Ascending aorta (tissue), 2 donors: Measurements from ENCODE around the gene FBLN1. TPM values are rescaled to one million over a fixed set of nuclear protein-coding genes. Genes with fewer than 3 reads are reported as not detected.

ENCODE experiments used
- DNase-seq, 2 donors: peaks; one replicate each; pipeline ENCODE4 v3.0.0-alpha.2; 2019; ENCODE audit warnings: low spot score in 2 of 2
- H3K27ac ChIP-seq, 2 donors: fragments of 200-600 bp; sonication (generic); one replicate each; pipeline ENCODE4 v1.5.1; 2016 to 2017; ENCODE audit warnings: mild to moderate bottlenecking in 1 of 2
- H3K27me3 ChIP-seq: fragments of 200-600 bp; sonication (generic); one replicate; pipeline ENCODE4 v1.5.1; 2017
- H3K36me3 ChIP-seq, 2 donors: fragments of 200-600 bp; sonication (generic); one replicate each; pipeline ENCODE4 v1.5.1; 2016
- H3K4me1 ChIP-seq, 2 donors: fragments of 200-600 bp; sonication (generic); one replicate each; pipeline ENCODE4 v1.5.1; 2016 to 2017; ENCODE audit warnings: mild to moderate bottlenecking in 1 of 2
- H3K4me3 ChIP-seq, 2 donors: fragments of 200-600 bp; sonication (generic); one replicate each; pipeline ENCODE4 v1.5.1; 2016 to 2017; ENCODE audit warnings: mild to moderate bottlenecking in 1 of 2
- H3K9me3 ChIP-seq, 2 donors: fragments of 200-600 bp; sonication (generic); one replicate each; pipeline ENCODE4 v1.5.1; 2016
- intact Hi-C: fragments of 100-400 bp; cut with DNase I; formaldehyde crosslinking; loops from one replicate; pipeline ENCODE4 v1.15.1; 2023
- total RNA-seq: library from RNA; depleted of rRNA; stranded (reverse); fragments of >200 nt; gene quantifications from one replicate; pipeline ENCODE4 v1.1.0, GENCODE V29; 2016
- TF ChIP-seq, protein P1 (sequence below), 3 experiments: fragments of 200-600 bp in 2 of 3; fragments of 450-650 bp in 1 of 3; sonication (generic) in 2 of 3; IDR thresholded peaks; one replicate each; pipeline ENCODE4 v1.5.1; 2016 to 2019; ENCODE audit warnings: antibody characterized with exemption in 3 of 3, mild to moderate bottlenecking in 1 of 3, moderate library complexity in 1 of 3

FBLN1 gene
- total RNA-seq, 1 donor from 2014 or later = 580 TPM

DNA sequence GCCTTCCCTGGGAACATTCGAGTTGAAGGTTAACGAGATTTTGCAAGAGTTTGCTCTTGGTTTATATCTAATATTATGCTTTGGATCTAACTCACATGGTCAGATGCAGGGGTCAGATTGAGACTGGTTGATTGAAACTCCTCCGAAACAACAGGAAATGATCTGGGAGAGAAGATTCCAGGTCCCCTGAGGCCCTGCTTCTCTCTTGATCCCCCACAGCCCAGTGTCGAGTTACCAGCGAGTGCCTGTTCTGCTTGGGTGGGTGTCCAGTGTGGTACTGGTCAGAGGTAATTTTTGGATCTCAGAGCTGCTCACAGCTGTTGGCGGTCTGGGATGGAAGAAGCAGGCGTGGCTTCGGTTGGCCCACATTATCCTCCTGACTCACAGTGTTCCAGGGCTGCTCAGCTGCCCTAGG, 9.2 kb downstream of the FBLN1 start:
- peak; percentile 34 to 87 for DNase-seq
- no peaks in the 10 kb centered on the region for H3K27me3 ChIP-seq
- H3K36me3 ChIP-seq = no peaks in the 10 kb centered on the region
- no peak overlapping the region for H3K4me3 ChIP-seq
- TF ChIP-seq, protein P1, sequence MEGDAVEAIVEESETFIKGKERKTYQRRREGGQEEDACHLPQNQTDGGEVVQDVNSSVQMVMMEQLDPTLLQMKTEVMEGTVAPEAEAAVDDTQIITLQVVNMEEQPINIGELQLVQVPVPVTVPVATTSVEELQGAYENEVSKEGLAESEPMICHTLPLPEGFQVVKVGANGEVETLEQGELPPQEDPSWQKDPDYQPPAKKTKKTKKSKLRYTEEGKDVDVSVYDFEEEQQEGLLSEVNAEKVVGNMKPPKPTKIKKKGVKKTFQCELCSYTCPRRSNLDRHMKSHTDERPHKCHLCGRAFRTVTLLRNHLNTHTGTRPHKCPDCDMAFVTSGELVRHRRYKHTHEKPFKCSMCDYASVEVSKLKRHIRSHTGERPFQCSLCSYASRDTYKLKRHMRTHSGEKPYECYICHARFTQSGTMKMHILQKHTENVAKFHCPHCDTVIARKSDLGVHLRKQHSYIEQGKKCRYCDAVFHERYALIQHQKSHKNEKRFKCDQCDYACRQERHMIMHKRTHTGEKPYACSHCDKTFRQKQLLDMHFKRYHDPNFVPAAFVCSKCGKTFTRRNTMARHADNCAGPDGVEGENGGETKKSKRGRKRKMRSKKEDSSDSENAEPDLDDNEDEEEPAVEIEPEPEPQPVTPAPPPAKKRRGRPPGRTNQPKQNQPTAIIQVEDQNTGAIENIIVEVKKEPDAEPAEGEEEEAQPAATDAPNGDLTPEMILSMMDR (IDR thresholded peaks at IDR 0.05) = no peak
- peak overlapping the region; percentile 68 to 70 for H3K27ac ChIP-seq
- H3K9me3 ChIP-seq = no peaks in the 10 kb centered on the region
- intact Hi-C loops = loop anchor here (2.0 kb wide), 1 partner anchor 41 kb away; no protein-coding TSS in a partner anchor
- H3K4me1 ChIP-seq = peaks cover 12 to 43% of the 10 kb centered on the region in 2 donors

DNA sequence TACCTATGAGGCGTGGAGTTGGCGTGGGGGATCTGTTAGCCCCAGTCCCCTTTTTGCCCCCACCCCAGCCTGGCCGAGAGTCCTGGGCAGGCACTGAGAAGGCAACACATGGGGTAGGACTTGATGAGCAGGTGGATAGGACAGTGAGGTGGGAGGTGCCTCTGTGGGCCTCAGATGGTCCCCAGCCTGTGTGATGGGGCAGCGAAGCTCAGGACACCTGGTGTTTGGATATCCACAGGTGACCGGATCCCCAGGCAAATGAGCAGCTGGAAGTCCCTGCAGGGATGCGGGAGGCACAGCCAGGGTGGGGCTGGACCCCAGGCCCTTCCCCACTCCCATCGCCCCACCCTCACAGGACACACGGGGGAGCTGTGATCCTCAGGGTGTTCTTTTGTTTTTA, 9.7 kb downstream of the FBLN1 start:
- no peak for DNase-seq
- Histone ChIP-seq H3K9me3 (no peaks in the 10 kb centered on the region), H3K36me3 (no peaks in the 10 kb centered on the region), H3K27me3 (no peaks in the 10 kb centered on the region), H3K4me3 (no peak overlapping the region), H3K27ac (peak overlapping the region; percentile 68 to 70), H3K4me1 (peaks cover 12 to 46% of the 10 kb centered on the region in 2 donors)
- TF ChIP-seq, protein P1 (IDR thresholded peaks at IDR 0.05) = no peak
- intact Hi-C loops = loop anchor here (2.0 kb wide), 1 partner anchor 40 kb away; no protein-coding TSS in a partner anchor

DNA sequence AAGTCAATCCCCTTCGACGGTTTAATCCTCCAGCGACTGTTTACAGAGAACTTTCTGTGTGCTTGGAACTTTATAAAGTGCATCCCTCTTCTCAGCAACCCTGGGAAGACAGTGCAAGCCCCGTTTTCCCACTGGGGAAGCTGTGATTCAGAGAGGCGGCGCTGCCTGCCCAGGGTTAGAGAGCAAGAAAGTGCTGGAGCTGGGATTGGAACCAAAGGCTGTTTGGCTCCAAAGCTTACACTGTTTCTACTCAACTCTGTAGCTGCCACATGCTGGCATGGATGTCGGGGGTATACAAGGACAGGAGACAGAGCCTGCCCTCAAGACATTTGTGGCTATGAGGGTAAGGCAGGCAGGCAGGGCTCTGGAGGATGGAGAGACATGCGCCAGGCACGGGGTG, 13.0 kb downstream of the FBLN1 start:
- intact Hi-C loops = no loop called here
- Histone ChIP-seq H3K4me1 (peaks cover 10 to 53% of the 10 kb centered on the region in 2 donors), H3K36me3 (peaks cover 0 to 2% of the 10 kb centered on the region in 2 donors), H3K9me3 (no peaks in the 10 kb centered on the region), H3K27ac (peak overlapping the region; percentile 10 to 58), H3K4me3 (no peak overlapping the region), H3K27me3 (no peaks in the 10 kb centered on the region)
- no peak for DNase-seq
- TF ChIP-seq, protein P1 (IDR thresholded peaks at IDR 0.05) = peak in 1 of 3 experiments; percentile 23

DNA sequence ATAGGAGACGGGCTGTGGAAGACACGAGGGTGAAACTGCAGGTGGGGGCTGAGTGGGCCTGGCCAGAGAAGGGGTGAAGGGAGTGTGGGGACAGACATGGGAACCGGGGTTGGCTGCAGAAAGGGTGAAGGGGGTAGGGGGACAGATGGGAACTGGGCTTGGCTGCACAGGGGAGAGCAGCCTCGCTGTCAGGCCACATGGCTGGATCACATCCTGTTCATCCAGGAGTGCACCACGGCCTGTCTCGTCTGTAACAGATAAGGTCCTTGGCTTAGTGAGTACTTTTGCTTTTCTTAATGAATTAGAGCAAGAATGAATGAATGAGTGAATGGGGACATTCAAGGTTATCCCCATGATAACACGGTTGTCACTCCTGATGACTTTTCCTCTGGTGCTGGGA, 13.5 kb downstream of the FBLN1 start:
- H3K27me3 ChIP-seq = no peaks in the 10 kb centered on the region
- intact Hi-C loops = no loop called here
- H3K4me1 ChIP-seq = peaks cover 10 to 51% of the 10 kb centered on the region in 2 donors
- H3K27ac ChIP-seq = peak overlapping the region; percentile 10 to 58
- H3K36me3 ChIP-seq = peaks cover 0 to 5% of the 10 kb centered on the region in 2 donors
- TF ChIP-seq, protein P1 (IDR thresholded peaks at IDR 0.05) = no peak
- DNase-seq = no peak
- H3K9me3 ChIP-seq = no peaks in the 10 kb centered on the region
- H3K4me3 ChIP-seq = no peak overlapping the region

DNA sequence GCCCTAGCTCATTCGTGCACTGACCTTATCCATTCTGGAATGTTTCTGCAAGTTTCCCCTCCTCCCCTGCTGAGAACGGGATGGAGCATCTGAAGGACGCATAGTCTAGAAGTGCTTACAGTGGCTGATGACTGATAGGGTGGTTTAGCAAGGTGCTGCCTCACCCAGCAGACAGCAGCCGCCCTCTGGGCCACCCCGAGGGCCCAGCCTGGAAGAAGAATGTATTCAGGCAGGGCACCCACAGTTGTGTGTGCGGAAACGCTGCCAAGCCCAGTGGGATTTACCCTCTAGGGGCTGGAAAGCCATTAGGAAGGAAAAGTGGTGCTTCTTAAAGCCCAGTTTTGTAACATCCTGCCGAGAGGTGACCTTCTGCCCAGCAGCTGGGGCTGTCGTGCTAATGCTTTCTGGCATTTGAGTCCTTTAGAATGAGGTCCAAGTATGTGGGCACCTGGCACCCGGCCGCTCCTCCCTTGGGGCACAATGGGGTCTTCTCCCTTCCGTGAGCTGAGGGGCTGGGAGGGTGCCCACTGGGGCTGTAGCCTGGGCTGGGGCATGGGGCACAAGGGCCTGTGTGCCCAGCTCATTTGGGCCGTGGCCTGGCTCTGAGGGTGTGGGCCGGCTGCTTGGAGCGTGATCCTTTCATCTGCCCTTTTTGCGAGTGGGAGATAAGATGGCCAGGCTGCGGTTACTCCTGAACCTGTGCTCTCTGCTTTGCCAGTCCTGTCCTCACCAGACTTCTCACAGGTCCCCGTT, 14.4 kb downstream of the FBLN1 start:
- TF ChIP-seq, protein P1 (IDR thresholded peaks at IDR 0.05) = no peak
- Histone ChIP-seq H3K27ac (peak overlapping the region; percentile 12 to 60), H3K4me3 (no peak overlapping the region), H3K9me3 (no peaks in the 10 kb centered on the region), H3K27me3 (no peaks in the 10 kb centered on the region), H3K36me3 (peaks cover 0 to 5% of the 10 kb centered on the region in 2 donors), H3K4me1 (peaks cover 10 to 45% of the 10 kb centered on the region in 2 donors)
- no peak for DNase-seq
- intact Hi-C loops = no loop called here
